Uterus (tissue), 2 donors: ENCODE measurements around the gene GPBP1L1.

ENCODE experiments used
- POLR2A ChIP-seq, 2 donors: fragments of 450-650 bp; IDR thresholded peaks; one replicate each; pipeline ENCODE4 v1.6.1; 2016; ENCODE audit warnings: antibody characterized with exemption in 2 of 2, mild to moderate bottlenecking in 1 of 2, moderate library complexity in 1 of 2
- TF ChIP-seq, protein P1 (sequence below), 4 experiments: fragments of 200-600 bp in 2 of 4; fragments of 450-650 bp in 2 of 4; sonication (generic) in 2 of 4; IDR thresholded peaks; one replicate each; pipeline ENCODE4 v1.5.1; 2016 to 2019; ENCODE audit warnings: antibody characterized with exemption in 4 of 4, mild to moderate bottlenecking in 2 of 4, moderate library complexity in 1 of 4

DNA sequence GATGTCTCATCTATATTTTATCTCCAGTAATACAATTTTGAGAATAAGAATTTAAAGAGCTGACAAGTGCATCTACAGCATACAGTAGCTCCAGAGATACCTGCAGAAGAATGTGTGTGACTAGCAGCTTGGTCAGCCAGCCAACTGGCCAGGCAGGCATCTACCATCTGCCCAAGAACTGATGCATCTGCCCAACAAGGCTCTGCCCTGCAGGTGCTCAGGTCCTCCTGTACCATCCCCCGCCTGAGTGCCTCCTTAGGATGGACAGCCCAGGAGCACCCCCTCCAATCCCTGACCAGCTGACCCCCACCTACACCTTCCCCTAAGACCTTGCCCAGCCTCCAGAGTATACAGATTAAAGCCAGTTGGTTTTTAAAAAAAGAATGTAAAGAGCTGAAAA, 32.0 kb upstream of the GPBP1L1 start:
- TF ChIP-seq, protein P1, sequence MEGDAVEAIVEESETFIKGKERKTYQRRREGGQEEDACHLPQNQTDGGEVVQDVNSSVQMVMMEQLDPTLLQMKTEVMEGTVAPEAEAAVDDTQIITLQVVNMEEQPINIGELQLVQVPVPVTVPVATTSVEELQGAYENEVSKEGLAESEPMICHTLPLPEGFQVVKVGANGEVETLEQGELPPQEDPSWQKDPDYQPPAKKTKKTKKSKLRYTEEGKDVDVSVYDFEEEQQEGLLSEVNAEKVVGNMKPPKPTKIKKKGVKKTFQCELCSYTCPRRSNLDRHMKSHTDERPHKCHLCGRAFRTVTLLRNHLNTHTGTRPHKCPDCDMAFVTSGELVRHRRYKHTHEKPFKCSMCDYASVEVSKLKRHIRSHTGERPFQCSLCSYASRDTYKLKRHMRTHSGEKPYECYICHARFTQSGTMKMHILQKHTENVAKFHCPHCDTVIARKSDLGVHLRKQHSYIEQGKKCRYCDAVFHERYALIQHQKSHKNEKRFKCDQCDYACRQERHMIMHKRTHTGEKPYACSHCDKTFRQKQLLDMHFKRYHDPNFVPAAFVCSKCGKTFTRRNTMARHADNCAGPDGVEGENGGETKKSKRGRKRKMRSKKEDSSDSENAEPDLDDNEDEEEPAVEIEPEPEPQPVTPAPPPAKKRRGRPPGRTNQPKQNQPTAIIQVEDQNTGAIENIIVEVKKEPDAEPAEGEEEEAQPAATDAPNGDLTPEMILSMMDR (IDR thresholded peaks at IDR 0.05), result no peak
- no peak for TF ChIP-seq POLR2A (IDR thresholded peaks at IDR 0.05)
